Gastrocnemius medialis (tissue), 4 donors: ENCODE measurements around the gene RAVER2.

Source experiments
- CTCF ChIP-seq, 5 experiments: fragments of 450-650 bp in 3 of 5; fragments of 200-600 bp in 2 of 5; sonication (generic) in 2 of 5; IDR thresholded peaks in 4 of 5; conservative IDR thresholded peaks in 1 of 5; 1 replicate in 4 of 5; 2 replicates in 1 of 5; pipeline ENCODE4 v1.5.1; 2016 to 2019; ENCODE audit warnings: antibody characterized with exemption in 5 of 5, mild to moderate bottlenecking in 3 of 5, moderate library complexity in 3 of 5
- POLR2A ChIP-seq, 2 donors: fragments of 450-650 bp; IDR thresholded peaks; one replicate each; pipeline ENCODE4 v1.6.1; 2017; ENCODE audit warnings: antibody characterized with exemption in 2 of 2, mild to moderate bottlenecking in 2 of 2, moderate library complexity in 2 of 2

- TF ChIP-seq CTCF (IDR thresholded peaks at IDR 0.05 in 4 of 5, conservative IDR thresholded peaks at IDR 0.05 in 1 of 5) (no peak), POLR2A (IDR thresholded peaks at IDR 0.05) (no peak)
Observed at GRCh38 chr1:64839732-64840405, 95.0 kb downstream of the RAVER2 start.
